Natural killer cell (primary cell): ENCODE data around the gene RRP8. TPM values are rescaled to one million over a fixed set of nuclear protein-coding genes. Genes with fewer than 3 reads are reported as not detected.

ENCODE experiments used
- ATAC-seq, 3 donors: fragments of 150-1000 bp in 2 of 3; fragments of 200-7000 bp in 1 of 3; cut with Tn5 transposase; 1 replicate in 1 of 3; 2 replicates in 2 of 3; pipeline ENCODE4 v1.10.0; 2021; ENCODE audit warnings: mild to moderate bottlenecking in 2 of 3, moderate library complexity in 2 of 3
- DNase-seq, 2 donors: peaks; one replicate each; pipeline versions ENCODE4 v3.0.0 to v3.0.0-alpha.2; 2013 to 2021; ENCODE audit warnings: mixed read lengths in 1 of 2
- H3K27ac ChIP-seq: one replicate; pipeline ENCODE4 v1.5.1; 2013; ENCODE audit warnings: mild to moderate bottlenecking, low read length
- H3K27me3 ChIP-seq: one replicate; pipeline ENCODE4 v1.6.1; 2013; ENCODE audit warnings: low read length; ENCODE audit not compliant: control insufficient read depth, insufficient read depth
- H3K36me3 ChIP-seq: one replicate; pipeline ENCODE4 v1.6.1; 2013; ENCODE audit warnings: low read length; ENCODE audit not compliant: control insufficient read depth, insufficient read depth
- H3K4me1 ChIP-seq: one replicate; pipeline ENCODE4 v1.6.1; 2013; ENCODE audit warnings: low read length; ENCODE audit not compliant: control insufficient read depth, insufficient read depth
- H3K4me3 ChIP-seq: one replicate; pipeline ENCODE4 v1.5.1; 2013; ENCODE audit warnings: low read length
- H3K9me3 ChIP-seq: one replicate; pipeline ENCODE4 v1.6.1; 2013; ENCODE audit warnings: low read length; ENCODE audit not compliant: control insufficient read depth, insufficient read depth
- H3K27ac Mint-ChIP-seq, 2 donors: one replicate each; pipeline ENCODE4 v1.8.0; 2022; ENCODE audit warnings: mild to moderate bottlenecking in 2 of 2, mixed read lengths in 2 of 2, moderate library complexity in 1 of 2
- H3K27me3 Mint-ChIP-seq, 2 donors: one replicate each; pipeline ENCODE4 v1.8.0; 2022; ENCODE audit warnings: low read depth in 2 of 2, mixed read lengths in 2 of 2
- H3K36me3 Mint-ChIP-seq: one replicate; pipeline ENCODE4 v1.8.0; 2022; ENCODE audit warnings: mixed read lengths
- H3K4me1 Mint-ChIP-seq, 2 donors: one replicate each; pipeline ENCODE4 v1.8.0; 2022; ENCODE audit warnings: mixed read lengths in 2 of 2
- H3K4me3 Mint-ChIP-seq: one replicate; pipeline ENCODE4 v1.8.0; 2022; ENCODE audit warnings: mild to moderate bottlenecking, moderate library complexity, mixed read lengths
- H3K9me3 Mint-ChIP-seq, 2 donors: one replicate each; pipeline ENCODE4 v1.8.0; 2022; ENCODE audit warnings: mixed read lengths in 2 of 2
- WGBS: methylation state at CpG from one replicate; pipeline ENCODE4 v1.1.7; 2013; ENCODE audit warnings: missing lambda C conversion rate; ENCODE audit not compliant: insufficient coverage; 5-methylcytosine and 5-hydroxymethylcytosine counted together
- intact Hi-C: fragments of 100-400 bp; cut with micrococcal nuclease; formaldehyde crosslinking; loops from one replicate; pipeline ENCODE4 v1.14.2; 2022
- total RNA-seq, 4 donors: library from RNA; stranded (reverse); fragments of 120-200 nt in 1 of 4; gene quantifications; one replicate each; pipeline versions ENCODE4 v1.2.3 to v1.2.4, GENCODE V29; 2013 to 2022
- TF ChIP-seq, protein P1 (sequence below): fragments of 200-600 bp; IDR thresholded peaks from one replicate; pipeline ENCODE4 v1.8.0; 2022; ENCODE audit warnings: antibody characterized with exemption

Gene RRP8
- total RNA-seq, 3 donors from 2014 or later (not counting 1 experiment from before 2014, with no cell fraction given) = 31.3 to 35.9 (median 31.9) TPM

DNA sequence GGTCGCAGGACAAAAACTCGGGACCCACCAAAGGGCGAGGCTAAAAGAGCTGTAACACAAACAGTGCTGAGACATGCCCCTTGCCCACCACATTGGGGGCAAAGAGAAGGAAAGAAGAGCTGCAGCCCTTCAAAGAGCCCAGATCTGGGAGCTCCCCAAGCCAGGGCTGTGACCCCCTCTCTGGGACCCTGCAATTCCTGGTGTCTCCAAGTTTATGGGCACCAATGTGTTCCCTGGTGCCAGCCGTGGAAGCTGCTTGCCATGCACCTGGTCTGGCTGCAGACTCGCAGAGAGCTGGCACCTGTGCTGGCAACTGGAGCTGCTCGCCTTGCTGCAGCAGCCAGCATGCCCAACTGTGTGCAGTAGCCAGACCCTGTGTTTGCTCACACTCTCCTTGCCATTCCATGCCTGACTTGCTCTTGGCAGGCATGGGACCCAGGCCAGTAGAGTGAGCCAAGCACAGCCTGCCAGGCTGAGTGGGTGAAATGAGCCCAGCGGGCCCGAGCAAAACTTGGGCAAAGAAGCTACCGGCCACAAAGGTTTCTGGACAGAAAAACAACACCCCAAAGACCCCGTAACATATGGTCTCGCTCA is 16.0 kb downstream of the RRP8 start:
- Mint-ChIP-seq H3K36me3 (peaks cover 25% of the 10 kb centered on the region), H3K4me3 (no peak overlapping the region), H3K27me3 (no peaks in the 10 kb centered on the region), H3K4me1 (no peaks in the 10 kb centered on the region), H3K27ac (no peak overlapping the region), H3K9me3 (peaks cover 5 to 9% of the 10 kb centered on the region in 2 donors)
- no peaks in the 10 kb centered on the region for H3K4me1 ChIP-seq
- no peak overlapping the region for H3K27ac ChIP-seq
- peaks cover 8% of the 10 kb centered on the region for H3K36me3 ChIP-seq
- no peak for ATAC-seq
- intact Hi-C loops = no loop called here
- WGBS = 96% methylated on average over 11 of the region's 11 CpGs
- TF ChIP-seq, protein P1, sequence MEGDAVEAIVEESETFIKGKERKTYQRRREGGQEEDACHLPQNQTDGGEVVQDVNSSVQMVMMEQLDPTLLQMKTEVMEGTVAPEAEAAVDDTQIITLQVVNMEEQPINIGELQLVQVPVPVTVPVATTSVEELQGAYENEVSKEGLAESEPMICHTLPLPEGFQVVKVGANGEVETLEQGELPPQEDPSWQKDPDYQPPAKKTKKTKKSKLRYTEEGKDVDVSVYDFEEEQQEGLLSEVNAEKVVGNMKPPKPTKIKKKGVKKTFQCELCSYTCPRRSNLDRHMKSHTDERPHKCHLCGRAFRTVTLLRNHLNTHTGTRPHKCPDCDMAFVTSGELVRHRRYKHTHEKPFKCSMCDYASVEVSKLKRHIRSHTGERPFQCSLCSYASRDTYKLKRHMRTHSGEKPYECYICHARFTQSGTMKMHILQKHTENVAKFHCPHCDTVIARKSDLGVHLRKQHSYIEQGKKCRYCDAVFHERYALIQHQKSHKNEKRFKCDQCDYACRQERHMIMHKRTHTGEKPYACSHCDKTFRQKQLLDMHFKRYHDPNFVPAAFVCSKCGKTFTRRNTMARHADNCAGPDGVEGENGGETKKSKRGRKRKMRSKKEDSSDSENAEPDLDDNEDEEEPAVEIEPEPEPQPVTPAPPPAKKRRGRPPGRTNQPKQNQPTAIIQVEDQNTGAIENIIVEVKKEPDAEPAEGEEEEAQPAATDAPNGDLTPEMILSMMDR = no peak
- no peak for DNase-seq
- no peak overlapping the region for H3K4me3 ChIP-seq
- H3K9me3 ChIP-seq = no peaks in the 10 kb centered on the region
- no peaks in the 10 kb centered on the region for H3K27me3 ChIP-seq

DNA sequence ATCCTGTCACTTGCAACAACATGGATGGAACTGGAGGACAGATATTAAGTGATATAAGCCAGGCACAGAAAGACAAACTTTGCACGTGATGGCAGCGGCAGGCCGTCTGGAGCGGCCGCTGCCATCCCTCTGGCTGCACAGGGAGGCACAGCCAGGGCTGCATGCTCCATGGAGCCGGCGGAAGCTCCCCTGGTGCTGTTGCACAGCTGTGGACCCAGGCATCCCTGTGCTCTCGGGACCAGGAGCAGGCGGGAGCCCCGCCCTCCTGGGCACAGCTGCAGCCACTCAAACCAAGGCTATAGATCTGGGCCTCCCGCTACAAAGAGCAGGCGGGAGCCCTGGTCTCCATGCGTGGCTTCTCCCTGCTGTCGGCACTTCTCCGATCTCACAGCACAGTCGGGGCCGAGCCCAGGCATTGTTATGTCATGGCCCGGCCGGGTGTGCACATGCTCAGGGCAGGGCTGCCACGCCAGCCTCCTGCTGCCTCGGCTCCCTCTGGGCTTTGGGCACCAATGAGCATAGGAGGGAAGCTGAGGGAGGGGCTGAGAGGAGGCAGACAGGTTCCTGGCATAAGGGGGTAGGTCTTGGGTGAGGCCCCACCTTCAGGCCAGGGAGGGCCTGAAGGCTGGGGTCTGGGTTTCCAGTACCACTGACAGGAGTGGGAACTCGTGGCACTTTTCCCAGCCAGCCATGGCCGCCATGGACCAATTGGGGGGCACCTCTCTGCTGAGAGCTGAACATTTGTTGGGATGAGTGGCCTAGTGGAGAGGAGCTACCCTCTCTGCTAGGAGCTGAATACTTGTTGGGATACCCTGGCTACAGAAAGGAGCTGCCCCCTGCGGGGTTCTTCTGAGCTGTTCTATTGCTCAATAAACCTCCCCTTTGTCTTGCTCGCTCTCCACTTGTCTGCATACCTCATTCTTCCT is 16.7 kb downstream of the RRP8 start:
- ATAC-seq = no peak
- Mint-ChIP-seq H3K9me3 (peaks cover 5 to 9% of the 10 kb centered on the region in 2 donors), H3K4me3 (no peak overlapping the region), H3K27ac (no peak overlapping the region), H3K27me3 (no peaks in the 10 kb centered on the region), H3K36me3 (peaks cover 32% of the 10 kb centered on the region), H3K4me1 (no peaks in the 10 kb centered on the region)
- no peaks in the 10 kb centered on the region for H3K9me3 ChIP-seq
- no peaks in the 10 kb centered on the region for H3K4me1 ChIP-seq
- intact Hi-C loops = no loop called here
- WGBS = 97% methylated on average over 25 of the region's 25 CpGs
- TF ChIP-seq, protein P1 = no peak
- H3K27me3 ChIP-seq = no peaks in the 10 kb centered on the region
- no peak for DNase-seq
- H3K27ac ChIP-seq = no peak overlapping the region
- no peak overlapping the region for H3K4me3 ChIP-seq
- H3K36me3 ChIP-seq = peaks cover 1% of the 10 kb centered on the region

DNA sequence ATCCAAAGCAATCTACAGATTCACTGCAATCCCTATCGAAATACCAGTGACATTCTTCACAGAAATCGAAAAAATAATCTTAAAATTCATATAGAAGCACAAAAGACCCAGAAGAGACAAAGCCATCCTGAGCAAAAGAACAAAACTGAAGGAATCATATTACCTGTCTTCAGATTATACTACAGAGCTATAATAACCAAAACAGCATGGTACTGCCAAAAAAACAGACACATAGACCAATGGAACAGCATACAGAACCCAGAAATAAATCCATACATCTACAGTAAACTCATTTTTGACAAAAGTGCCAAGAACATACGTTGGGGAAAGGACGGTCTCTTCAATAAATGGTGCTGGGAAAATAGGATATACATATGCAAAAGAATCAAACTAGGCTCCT is 18.9 kb downstream of the RRP8 start:
- ATAC-seq = no peak
- H3K4me3 ChIP-seq = no peak overlapping the region
- DNase-seq = no peak
- H3K4me1 Mint-ChIP-seq = no peaks in the 10 kb centered on the region
- intact Hi-C loops = no loop called here
- H3K4me3 Mint-ChIP-seq = no peak overlapping the region
- TF ChIP-seq, protein P1 = no peak
- WGBS = 97% methylated on average over 3 of the region's 4 CpGs
- no peaks in the 10 kb centered on the region for H3K27me3 Mint-ChIP-seq
- H3K9me3 Mint-ChIP-seq = peaks cover 5 to 9% of the 10 kb centered on the region in 2 donors
- no peaks in the 10 kb centered on the region for H3K9me3 ChIP-seq
- H3K27ac Mint-ChIP-seq = no peak overlapping the region
- no peaks in the 10 kb centered on the region for H3K36me3 ChIP-seq
- H3K27me3 ChIP-seq = no peaks in the 10 kb centered on the region
- no peak overlapping the region for H3K27ac ChIP-seq
- H3K4me1 ChIP-seq = no peaks in the 10 kb centered on the region
- H3K36me3 Mint-ChIP-seq = peaks cover 32% of the 10 kb centered on the region
